OCI-LY7 (cell line): ENCODE data around the gene ESRP2. TPM values are rescaled to one million over a fixed set of nuclear protein-coding genes. Genes with fewer than 3 reads are reported as not detected.
A peak's percentile ranks its signal among the peaks of the same experiment; 100 is the strongest.

ENCODE experiments used
- BruUV-seq: library from RNA; stranded (reverse); fragments of 400-500 nt; replicated peaks from 2 replicates; lab custom pipeline; 2021; lab: Mats Ljungman, UMichigan
- CTCF ChIA-PET: fragments of 300-600 bp; sonication (Branson Sonifier 250); formaldehyde crosslinking; loops from one replicate; lab custom pipeline; 2022; ENCODE audit warnings: antibody characterized with exemption; ENCODE audit not compliant: unreplicated experiment; lab: Charles Lee
- POLR2A ChIA-PET: fragments of 300-600 bp; sonication (Branson Sonifier 250); formaldehyde crosslinking; loops from one replicate; lab custom pipeline; 2022; ENCODE audit warnings: antibody characterized with exemption; lab: Charles Lee
- DNase-seq: peaks from one replicate; pipeline ENCODE4 v3.0.0-alpha.2; 2015; ENCODE audit warnings: low spot score
- H2AFZ ChIP-seq: fragments of 200-600 bp; sonication (generic), shearing (Covaris generic); 2 replicates; pipeline ENCODE4 v1.6.1; 2014; ENCODE audit warnings: mild to moderate bottlenecking, antibody characterized with exemption, low read length, moderate library complexity
- H3K27ac ChIP-seq: fragments of 200-600 bp; sonication (generic); 2 replicates; pipeline ENCODE4 v1.5.1; 2014; ENCODE audit warnings: mixed run types, low read depth, mild to moderate bottlenecking, moderate library complexity, low read length, inconsistent platforms; ENCODE audit not compliant: poor library complexity, severe bottlenecking
- H3K36me3 ChIP-seq: fragments of 200-600 bp; sonication (generic); 2 replicates; pipeline ENCODE4 v1.6.1; 2014; ENCODE audit warnings: mild to moderate bottlenecking, antibody characterized with exemption, low read length, moderate library complexity, mixed read lengths; ENCODE audit not compliant: insufficient read depth
- H3K4me1 ChIP-seq: fragments of 200-600 bp; sonication (generic); 2 replicates; pipeline ENCODE4 v1.5.1; 2014; ENCODE audit warnings: mild to moderate bottlenecking, low read length; ENCODE audit not compliant: insufficient read depth, poor library complexity, severe bottlenecking
- H3K4me2 ChIP-seq: fragments of 200-600 bp; sonication (generic); 2 replicates; pipeline ENCODE4 v1.6.1; 2014; ENCODE audit warnings: mild to moderate bottlenecking, low read length
- H3K4me3 ChIP-seq: fragments of 200-600 bp; sonication (generic); 2 replicates; pipeline ENCODE4 v1.5.1; 2014; ENCODE audit warnings: mild to moderate bottlenecking, low read depth, low read length; ENCODE audit not compliant: poor library complexity, severe bottlenecking
- H3K79me2 ChIP-seq: fragments of 200-600 bp; sonication (generic); 2 replicates; pipeline ENCODE4 v1.6.1; 2016; ENCODE audit warnings: low read depth, mild to moderate bottlenecking, low read length, moderate library complexity, mixed read lengths; ENCODE audit not compliant: insufficient read depth
- H3K9me2 ChIP-seq: fragments of 200-600 bp; sonication (generic); 2 replicates; pipeline ENCODE4 v1.6.1; 2016; ENCODE audit warnings: mild to moderate bottlenecking, low read length, mixed read lengths; ENCODE audit not compliant: insufficient read depth
- H3K9me3 ChIP-seq: fragments of 200-600 bp; sonication (generic); 2 replicates; pipeline ENCODE4 v1.6.1; 2014; ENCODE audit warnings: mild to moderate bottlenecking, mixed run types, low read length, mixed read lengths
- H4K20me1 ChIP-seq: fragments of 200-600 bp; sonication (generic); 2 replicates; pipeline ENCODE4 v1.6.1; 2014; ENCODE audit warnings: mild to moderate bottlenecking, antibody characterized with exemption, low read length, moderate library complexity, mixed read lengths; ENCODE audit not compliant: insufficient read depth
- CTCF ChIP-seq: fragments of 200-600 bp; sonication (generic); conservative IDR thresholded peaks from 2 replicates; pipeline ENCODE4 v1.5.1; 2014; ENCODE audit warnings: mild to moderate bottlenecking, antibody characterized with exemption, low read length, moderate library complexity, mixed read lengths
- EZH2phosphoT487 ChIP-seq: fragments of 200-600 bp; sonication (generic); IDR thresholded peaks from 2 replicates; pipeline ENCODE4 v1.6.1; 2018; ENCODE audit warnings: low read depth, borderline replicate concordance, mild to moderate bottlenecking, mixed run types, antibody characterized with exemption, low read length, moderate library complexity, mixed read lengths
- intact Hi-C: fragments of 100-400 bp; cut with micrococcal nuclease; formaldehyde crosslinking; loops from one replicate; pipeline ENCODE4 v1.10.0; 2022; ENCODE audit not compliant: unreplicated experiment
- total RNA-seq, 2 experiments: library from RNA; depleted of rRNA in 1 of 2; stranded (reverse); fragments of >200 nt in 1 of 2; shearing (Covaris generic) in 1 of 2; gene quantifications; 2 replicates each; pipeline ENCODE4 v1.2.3, GENCODE V29; 2014 to 2022

Gene ESRP2
- total RNA-seq, 2 experiments from 2014 or later: not detected

- Histone ChIP-seq H3K4me2 (peak overlapping the region; percentile 91), H3K9me3 (no peaks in the 10 kb centered on the region)
- BruUV-seq: no TSS peak
Measured at GRCh38 chr16:68283346-68283745, 47.4 kb upstream of the ESRP2 start.

GRCh38 chr16:68282064-68282452, 46.1 kb upstream of the ESRP2 start:
- peaks cover 50% of the 10 kb centered on the region for H3K36me3 ChIP-seq
- ChIA-PET POLR2A (no interaction called here), CTCF (interaction anchor here (1.8 kb wide), 1 partner anchor 9 kb away, joined by 6 read pairs; no protein-coding TSS in a partner anchor)
- H3K4me2 ChIP-seq: peak overlapping the region; percentile 91
- H3K9me3 ChIP-seq: no peaks in the 10 kb centered on the region
- no peak overlapping the region for H3K4me3 ChIP-seq
- peak overlapping the region; percentile 97 for H3K27ac ChIP-seq
- intact Hi-C loops: no loop called here
- no peak for TF ChIP-seq EZH2phosphoT487
- TF ChIP-seq CTCF: no peak
- H4K20me1 ChIP-seq: no peaks in the 10 kb centered on the region
- H3K9me2 ChIP-seq: no peaks in the 10 kb centered on the region
- DNase-seq: no peak
- BruUV-seq: no TSS peak
- H3K4me1 ChIP-seq: peaks cover 80% of the 10 kb centered on the region
- peaks cover 51% of the 10 kb centered on the region for H3K79me2 ChIP-seq
- H2AFZ ChIP-seq: no peak overlapping the region

More at GRCh38 chr16:68283346-68283745, 47.4 kb upstream of the ESRP2 start:
- no peak for TF ChIP-seq CTCF
- TF ChIP-seq EZH2phosphoT487: no peak
- POLR2A ChIA-PET: interaction anchor here (0.8 to 2.2 kb wide), 10 partner anchors 9 to 31 kb away, joined by 3 to 13 read pairs (median 5); partner anchors contain the start of genes PRMT7, SLC7A6 and SLC7A6OS
- H2AFZ ChIP-seq: no peak overlapping the region
- H4K20me1 ChIP-seq: no peaks in the 10 kb centered on the region
- no peaks in the 10 kb centered on the region for H3K9me2 ChIP-seq
- H3K36me3 ChIP-seq: peaks cover 63% of the 10 kb centered on the region
- peak; percentile 57 for DNase-seq
- CTCF ChIA-PET: interaction anchor here (0.6 to 2.1 kb wide), 5 partner anchors 11 to 209 kb away, joined by 3 to 10 read pairs (median 5); partner anchors contain the start of gene SLC7A6
- peaks cover 60% of the 10 kb centered on the region for H3K79me2 ChIP-seq
- H3K27ac ChIP-seq: peak overlapping the region; percentile 97
- peak overlapping the region; percentile 58 for H3K4me3 ChIP-seq
- peaks cover 93% of the 10 kb centered on the region for H3K4me1 ChIP-seq
- intact Hi-C loops: no loop called here

- Histone ChIP-seq H3K4me3 (peak overlapping the region; percentile 44), H3K9me2 (no peaks in the 10 kb centered on the region), H3K4me2 (peak overlapping the region; percentile 91), H3K4me1 (peaks cover 75% of the 10 kb centered on the region), H4K20me1 (no peaks in the 10 kb centered on the region), H3K27ac (peak overlapping the region; percentile 97), H3K79me2 (peaks cover 48% of the 10 kb centered on the region), H3K9me3 (no peaks in the 10 kb centered on the region), H3K36me3 (peaks cover 48% of the 10 kb centered on the region), H2AFZ (no peak overlapping the region)
- POLR2A ChIA-PET: interaction anchor here (1.0 to 1.9 kb wide), 2 partner anchors 8 to 9 kb away, joined by 3 to 6 read pairs; no protein-coding TSS in a partner anchor
- TF ChIP-seq EZH2phosphoT487 (no peak), CTCF (no peak)
- DNase-seq: no peak
- CTCF ChIA-PET: no interaction called here
- intact Hi-C loops: no loop called here
- BruUV-seq: no TSS peak
Measured at GRCh38 chr16:68281368-68282063, 45.6 kb upstream of the ESRP2 start.
